WTC11 (cell line): ENCODE measurements around the gene B3GNT9. TPM values are rescaled to one million over a fixed set of nuclear protein-coding genes. Genes with fewer than 3 reads are reported as not detected.
A peak's percentile ranks its signal among the peaks of the same experiment; 100 is the strongest.

Source experiments
- AFF4 ChIP-seq: sonication (generic); formaldehyde crosslinking; IDR thresholded peaks from 2 replicates; pipeline ENCODE4 v1.8.1; 2023; ENCODE audit warnings: mild to moderate bottlenecking, missing genetic modification reagents, borderline replicate concordance
- ERG ChIP-seq: fragments of 250-450 bp; sonication (Bioruptor Pico); IDR thresholded peaks from 2 replicates; pipeline ENCODE4 v1.8.0; 2021; ENCODE audit warnings: mild to moderate bottlenecking
- ETV6 ChIP-seq: sonication (generic); formaldehyde crosslinking; IDR thresholded peaks from 2 replicates; pipeline ENCODE4 v1.8.1; 2022; ENCODE audit warnings: mild to moderate bottlenecking, missing genetic modification reagents
- FOXJ3 ChIP-seq: sonication (generic); formaldehyde crosslinking; IDR thresholded peaks from 2 replicates; pipeline ENCODE4 v1.9.0; 2021; ENCODE audit warnings: missing genetic modification reagents, mild to moderate bottlenecking, borderline replicate concordance
- GRHL2 ChIP-seq: fragments of 250-450 bp; sonication (Bioruptor Pico); IDR thresholded peaks from 2 replicates; pipeline ENCODE4 v1.8.0; 2022; ENCODE audit warnings: mild to moderate bottlenecking, moderate library complexity; ENCODE audit not compliant: insufficient replicate concordance, severe bottlenecking
- JAZF1 ChIP-seq: fragments of 250-450 bp; sonication (Bioruptor Pico); IDR thresholded peaks from 2 replicates; pipeline ENCODE4 v1.9.0; 2021; ENCODE audit warnings: moderate library complexity, mild to moderate bottlenecking, inconsistent platforms
- KAT7 ChIP-seq: sonication (generic); formaldehyde crosslinking; IDR thresholded peaks from 2 replicates; pipeline ENCODE4 v1.8.1; 2023; ENCODE audit warnings: missing genetic modification reagents, mild to moderate bottlenecking, borderline replicate concordance
- NR1H2 ChIP-seq: sonication (generic); formaldehyde crosslinking; IDR thresholded peaks from 2 replicates; pipeline ENCODE4 v1.9.0; 2021; ENCODE audit warnings: mild to moderate bottlenecking, moderate library complexity, missing genetic modification reagents
- NR2C2 ChIP-seq: sonication (generic); formaldehyde crosslinking; IDR thresholded peaks from 2 replicates; pipeline ENCODE4 v1.8.0; 2022; ENCODE audit warnings: mild to moderate bottlenecking, missing genetic modification reagents
- OVOL2 ChIP-seq: fragments of 250-450 bp; sonication (Bioruptor Pico); IDR thresholded peaks from 2 replicates; pipeline ENCODE4 v1.9.0; 2021; ENCODE audit warnings: mild to moderate bottlenecking, borderline replicate concordance
- PRDM15 ChIP-seq: sonication (generic); formaldehyde crosslinking; IDR thresholded peaks from 2 replicates; pipeline ENCODE4 v1.8.0; 2022; ENCODE audit warnings: missing genetic modification reagents
- USF2 ChIP-seq: sonication (generic); formaldehyde crosslinking; IDR thresholded peaks from 2 replicates; pipeline ENCODE4 v1.8.1; 2023; ENCODE audit warnings: mild to moderate bottlenecking, missing genetic modification reagents, moderate library complexity
- ZNF416 ChIP-seq: fragments of 250-450 bp; sonication (Bioruptor Pico); IDR thresholded peaks from 2 replicates; pipeline ENCODE4 v1.9.0; 2021; ENCODE audit warnings: mild to moderate bottlenecking, inconsistent platforms
- ZNF512 ChIP-seq: sonication (generic); formaldehyde crosslinking; IDR thresholded peaks from 2 replicates; pipeline ENCODE4 v1.8.1; 2022; ENCODE audit warnings: missing genetic modification reagents, borderline replicate concordance
- total RNA-seq: library from RNA; stranded (reverse); gene quantifications from 3 replicates; pipeline ENCODE4 v1.2.3, GENCODE V29; 2021

Gene B3GNT9
- total RNA-seq, 1 experiment from 2014 or later, result 6.4 TPM

- no peak for TF ChIP-seq AFF4
- peak; percentile 67 for TF ChIP-seq ETV6 (CRISPR knock-in tag)
- TF ChIP-seq KAT7 (CRISPR knock-in tag), result peak; percentile 69; the same call in 1 of the 2 replicates
- no peak for TF ChIP-seq FOXJ3
- no peak for TF ChIP-seq ZNF416 (CRISPR knock-in tag)
- TF ChIP-seq GRHL2, result no peak
- no peak for TF ChIP-seq ZNF512 (CRISPR knock-in tag)
- TF ChIP-seq NR1H2 (CRISPR knock-in tag), result no peak
- peak; percentile 74 for TF ChIP-seq USF2 (CRISPR knock-in tag)
- no peak for TF ChIP-seq OVOL2 (CRISPR knock-in tag)
- TF ChIP-seq NR2C2, result no peak
- no peak for TF ChIP-seq ERG (CRISPR knock-in tag)
- TF ChIP-seq PRDM15 (CRISPR knock-in tag), result no peak
- no peak for TF ChIP-seq JAZF1 (CRISPR knock-in tag)
Observed at GRCh38 chr16:67173808-67174705, 23.3 kb upstream of the B3GNT9 start (continued).
